Measurements from ENCODE around the gene MLYCD. TPM values are rescaled to one million over a fixed set of nuclear protein-coding genes. Genes with fewer than 3 reads are reported as not detected.

The MLYCD gene
- 1.1 to 2.3 TPM (median 2.1 TPM) in 5 replicates for total RNA-seq (2022; extraction: Qiagen RNA extraction; ENCODE audit: low read depth)

GRCh38 chr16:83898463-83899271 lies at the start of gene MLYCD:
MLYCD (plus strand) TSS chr16:83899115; CDS start chr16:83899145, 30 bp downstream.

GRCh38 chr16:83952940-83953795 lies 54.3 kb downstream of the MLYCD start, which contains the start of gene OSGIN1:
OSGIN1 (plus strand) TSS chr16:83953240; CDS start chr16:83957672, 4,432 bp downstream.

DNA sequence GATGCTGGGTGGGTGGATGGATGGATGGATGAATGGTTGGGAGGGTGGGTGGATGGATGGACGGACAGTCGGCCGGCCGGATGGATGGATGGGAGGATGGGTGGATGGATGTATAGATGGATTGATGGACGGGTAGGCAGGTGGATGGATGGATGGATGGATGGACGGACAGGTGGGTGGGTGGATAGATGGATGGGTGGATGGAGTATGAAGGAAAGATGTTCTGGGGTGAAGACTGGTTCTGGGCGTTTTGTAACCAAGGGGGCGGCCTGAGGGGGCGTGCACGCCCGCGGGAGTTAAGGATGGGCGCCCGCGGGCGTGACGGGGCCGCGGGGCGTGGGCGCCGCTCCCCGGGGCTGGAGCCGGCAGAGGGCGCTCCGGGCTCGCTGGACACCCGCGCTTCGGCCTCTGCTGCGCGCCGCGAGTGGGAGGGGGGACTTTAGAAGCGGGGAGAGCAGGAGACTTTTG lies 69.0 kb downstream of the MLYCD start, which contains the start of gene NECAB2:
TSS of gene NECAB2 (plus strand) at position 407 of the 468 bp plus-strand sequence. CDS start 405 bp downstream, outside the sequence.

Other genes starting within 250 kb of the MLYCD start
- gene HSBP1, start 91.1 kb upstream of the MLYCD start, total RNA-seq (2022; extraction: Qiagen RNA extraction; ENCODE audit: low read depth): 133 to 219 TPM (median 188 TPM) in 5 replicates
- gene OSGIN1, start 54.1 kb downstream of the MLYCD start, total RNA-seq (2022; extraction: Qiagen RNA extraction; ENCODE audit: low read depth): 30.1 to 64.8 TPM (median 39.7 TPM) in 5 replicates
- 1.6 to 3.7 TPM (median 2.8 TPM) in 5 replicates for gene NECAB2, start 69.1 kb downstream of the MLYCD start, total RNA-seq (2022; extraction: Qiagen RNA extraction; ENCODE audit: low read depth)
- gene SLC38A8, start 143.7 kb downstream of the MLYCD start, total RNA-seq (2022; extraction: Qiagen RNA extraction; ENCODE audit: low read depth): not detected in 5 replicates
- gene MBTPS1, start 217.8 kb downstream of the MLYCD start, total RNA-seq (2022; extraction: Qiagen RNA extraction; ENCODE audit: low read depth): 40.5 to 52.4 TPM (median 50.1 TPM) in 5 replicates
- gene HSDL1, start 246.1 kb downstream of the MLYCD start, total RNA-seq (2022; extraction: Qiagen RNA extraction; ENCODE audit: low read depth): 15.8 to 21.0 TPM (median 18.6 TPM) in 5 replicates
- gene DNAAF1, start 246.2 kb downstream of the MLYCD start, total RNA-seq (2022; extraction: Qiagen RNA extraction; ENCODE audit: low read depth): 0.26 to 0.45 TPM (median 0.38 TPM) in 5 replicates

All from A549 treated with DMSO at 1 μM for 4 hours (cell line).